Muscle of leg (tissue), 11 donors: ENCODE results near the gene GPC5. TPM values are rescaled to one million over a fixed set of nuclear protein-coding genes. Genes with fewer than 3 reads are reported as not detected.

ENCODE experiments used
- DNase-seq: peaks from one replicate; pipeline ENCODE4 v3.0.0; 2013
- H3K27ac ChIP-seq: one replicate; pipeline ENCODE4 v1.5.1; 2013; ENCODE audit warnings: mild to moderate bottlenecking, low read length, control low read depth
- H3K27me3 ChIP-seq: one replicate; pipeline ENCODE4 v1.6.1; 2013; ENCODE audit warnings: low read length; ENCODE audit not compliant: control insufficient read depth, insufficient read depth
- H3K36me3 ChIP-seq: one replicate; pipeline ENCODE4 v1.6.1; 2013; ENCODE audit warnings: low read length; ENCODE audit not compliant: control insufficient read depth, insufficient read depth
- H3K4me1 ChIP-seq: one replicate; pipeline ENCODE4 v1.6.1; 2013; ENCODE audit warnings: low read length; ENCODE audit not compliant: control insufficient read depth, insufficient read depth
- H3K4me3 ChIP-seq: one replicate; pipeline ENCODE4 v1.5.1; 2013; ENCODE audit warnings: low read length, control low read depth
- H3K9me3 ChIP-seq: replicated peaks from 2 replicates; pipeline ENCODE4 v1.6.1; 2013; ENCODE audit warnings: low read depth, low read length; ENCODE audit not compliant: control insufficient read depth
- WGBS: methylation state at CpG from one replicate; pipeline ENCODE4 v1.1.5; 2013; ENCODE audit warnings: missing lambda C conversion rate; ENCODE audit not compliant: insufficient coverage; 5-methylcytosine and 5-hydroxymethylcytosine counted together
- polyA plus RNA-seq, 8 donors: library from polyadenylated mRNA; unstranded; fragments of 120-200 nt; gene quantifications; one replicate each; pipeline versions ENCODE4 v1.2.1 to v1.2.3, GENCODE V29; 2013; ENCODE audit warnings: inconsistent platforms in 1 of 8, low replicate concordance in 1 of 8; ENCODE audit not compliant: insufficient read length in 8 of 8, insufficient read depth in 1 of 8
- total RNA-seq: library from RNA; stranded (reverse); fragments of 120-200 nt; gene quantifications from one replicate; pipeline ENCODE4 v1.2.4, GENCODE V29; 2013

Gene GPC5
- total and polyA plus RNA-seq, 9 donors: 0.15 to 2.1 (median 0.40) TPM

- 33% methylated on average over 1 of the region's 2 CpGs for WGBS
- Histone ChIP-seq H3K27ac (no peak overlapping the region), H3K4me1 (no peaks in the 10 kb centered on the region), H3K9me3 (no peaks in the 10 kb centered on the region), H3K4me3 (no peak overlapping the region), H3K27me3 (no peaks in the 10 kb centered on the region), H3K36me3 (no peaks in the 10 kb centered on the region)
- no peak for DNase-seq
Measured at GRCh38 chr13:91596842-91597241, 198.4 kb downstream of the GPC5 start.

- Histone ChIP-seq H3K4me1 (no peaks in the 10 kb centered on the region), H3K4me3 (no peak overlapping the region), H3K9me3 (no peaks in the 10 kb centered on the region), H3K27ac (no peak overlapping the region), H3K27me3 (no peaks in the 10 kb centered on the region), H3K36me3 (no peaks in the 10 kb centered on the region)
- no peak for DNase-seq
Measured at GRCh38 chr13:91598655-91599054, 200.2 kb downstream of the GPC5 start.

- no peak for DNase-seq
- no peaks in the 10 kb centered on the region for H3K4me1 ChIP-seq
- no peaks in the 10 kb centered on the region for H3K27me3 ChIP-seq
- no peak overlapping the region for H3K4me3 ChIP-seq
- H3K36me3 ChIP-seq: no peaks in the 10 kb centered on the region
- WGBS: 100% methylated on average over 1 of the region's 9 CpGs
- no peak overlapping the region for H3K27ac ChIP-seq
- no peaks in the 10 kb centered on the region for H3K9me3 ChIP-seq
Measured at GRCh38 chr13:91601273-91601672, 202.9 kb downstream of the GPC5 start.

DNA sequence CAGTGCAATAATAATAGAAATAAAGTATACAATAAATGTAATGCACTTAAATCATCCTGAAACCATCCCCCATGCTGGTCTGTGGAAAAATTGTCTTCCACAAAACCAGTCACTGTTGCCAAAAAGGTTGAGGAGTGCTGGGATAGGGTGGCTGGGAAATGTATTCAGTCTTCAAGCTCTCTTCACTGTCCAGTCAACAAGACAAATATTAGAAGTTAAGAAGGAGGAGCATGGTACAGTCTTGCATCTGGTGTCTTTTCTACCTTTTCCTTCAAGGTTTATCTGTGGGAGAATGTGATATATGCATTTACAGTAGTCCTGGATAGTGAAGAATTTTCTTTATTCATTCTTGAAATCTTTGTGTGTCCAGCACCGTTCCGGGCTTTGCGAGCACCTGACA, 203.4 kb downstream of the GPC5 start:
- Histone ChIP-seq H3K27me3 (no peaks in the 10 kb centered on the region), H3K27ac (no peak overlapping the region), H3K4me1 (no peaks in the 10 kb centered on the region), H3K4me3 (no peak overlapping the region), H3K9me3 (no peaks in the 10 kb centered on the region), H3K36me3 (no peaks in the 10 kb centered on the region)
- WGBS: 100% methylated on average over 2 of the region's 3 CpGs
- DNase-seq: no peak

- H3K4me1 ChIP-seq: no peaks in the 10 kb centered on the region
- no peaks in the 10 kb centered on the region for H3K36me3 ChIP-seq
- no peak overlapping the region for H3K4me3 ChIP-seq
- no peak for DNase-seq
- no peak overlapping the region for H3K27ac ChIP-seq
- no peaks in the 10 kb centered on the region for H3K27me3 ChIP-seq
- WGBS: no CpG with 5 or more reads among the region's 3 CpGs
- no peaks in the 10 kb centered on the region for H3K9me3 ChIP-seq
Measured at GRCh38 chr13:91609353-91609752, 210.9 kb downstream of the GPC5 start.

- Histone ChIP-seq H3K27me3 (no peaks in the 10 kb centered on the region), H3K4me3 (no peak overlapping the region), H3K27ac (no peak overlapping the region), H3K9me3 (no peaks in the 10 kb centered on the region), H3K36me3 (no peaks in the 10 kb centered on the region), H3K4me1 (no peaks in the 10 kb centered on the region)
- 83% methylated on average over 1 of the region's 3 CpGs for WGBS
- DNase-seq: no peak
Measured at GRCh38 chr13:91618315-91618714, 219.9 kb downstream of the GPC5 start.

DNA sequence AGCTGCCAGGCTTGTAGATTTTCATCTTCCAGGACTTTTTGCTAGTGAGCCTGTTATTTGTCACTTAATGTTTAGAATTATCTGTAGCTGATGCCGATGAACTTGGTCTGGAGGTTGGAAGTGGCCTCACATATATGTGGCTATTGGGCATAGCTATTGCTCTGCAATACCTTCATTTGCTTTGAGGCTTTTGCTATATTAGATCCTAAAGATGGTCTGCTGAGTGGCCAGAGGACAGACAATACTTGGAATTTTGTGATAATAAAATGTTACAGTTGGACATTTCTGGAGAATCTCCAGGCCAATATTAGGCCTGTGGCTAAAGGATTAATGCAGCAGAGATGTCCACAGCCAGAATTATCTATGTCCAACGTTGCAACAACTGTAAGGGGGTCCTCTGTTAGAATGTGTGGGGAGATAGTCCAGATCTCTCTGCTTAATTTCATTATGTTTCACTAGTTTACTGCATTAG, 222.3 kb downstream of the GPC5 start:
- Histone ChIP-seq H3K4me1 (no peaks in the 10 kb centered on the region), H3K27me3 (no peaks in the 10 kb centered on the region), H3K36me3 (no peaks in the 10 kb centered on the region), H3K9me3 (no peaks in the 10 kb centered on the region), H3K4me3 (no peak overlapping the region), H3K27ac (no peak overlapping the region)
- WGBS: no CpG with 5 or more reads among the region's 2 CpGs
- DNase-seq: no peak

DNA sequence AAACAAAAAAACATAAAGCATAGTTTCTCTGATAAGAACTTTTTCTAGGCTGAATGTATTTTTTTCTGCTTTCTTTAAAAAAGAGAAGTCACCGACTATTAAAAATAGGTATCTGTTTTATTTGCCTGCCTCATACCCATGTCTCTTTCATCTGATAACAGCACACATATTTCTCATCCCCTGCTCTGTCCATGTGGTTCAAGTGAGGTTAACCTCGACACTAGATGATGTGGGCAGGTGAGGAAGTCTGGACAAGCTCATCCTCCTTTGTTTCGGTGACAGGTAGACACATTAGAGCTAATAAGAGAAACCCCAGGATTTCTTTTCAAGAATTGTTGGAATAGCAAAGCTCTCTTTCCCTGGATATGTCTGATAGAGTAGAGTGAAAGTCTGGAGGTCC, 222.7 kb downstream of the GPC5 start:
- Histone ChIP-seq H3K4me1 (no peaks in the 10 kb centered on the region), H3K36me3 (no peaks in the 10 kb centered on the region), H3K4me3 (no peak overlapping the region), H3K27me3 (no peaks in the 10 kb centered on the region), H3K27ac (no peak overlapping the region), H3K9me3 (no peaks in the 10 kb centered on the region)
- DNase-seq: no peak
- WGBS: 100% methylated on average over 1 of the region's 3 CpGs

GRCh38 chr13:91621963-91622362, 223.5 kb downstream of the GPC5 start:
- no peaks in the 10 kb centered on the region for H3K9me3 ChIP-seq

DNA sequence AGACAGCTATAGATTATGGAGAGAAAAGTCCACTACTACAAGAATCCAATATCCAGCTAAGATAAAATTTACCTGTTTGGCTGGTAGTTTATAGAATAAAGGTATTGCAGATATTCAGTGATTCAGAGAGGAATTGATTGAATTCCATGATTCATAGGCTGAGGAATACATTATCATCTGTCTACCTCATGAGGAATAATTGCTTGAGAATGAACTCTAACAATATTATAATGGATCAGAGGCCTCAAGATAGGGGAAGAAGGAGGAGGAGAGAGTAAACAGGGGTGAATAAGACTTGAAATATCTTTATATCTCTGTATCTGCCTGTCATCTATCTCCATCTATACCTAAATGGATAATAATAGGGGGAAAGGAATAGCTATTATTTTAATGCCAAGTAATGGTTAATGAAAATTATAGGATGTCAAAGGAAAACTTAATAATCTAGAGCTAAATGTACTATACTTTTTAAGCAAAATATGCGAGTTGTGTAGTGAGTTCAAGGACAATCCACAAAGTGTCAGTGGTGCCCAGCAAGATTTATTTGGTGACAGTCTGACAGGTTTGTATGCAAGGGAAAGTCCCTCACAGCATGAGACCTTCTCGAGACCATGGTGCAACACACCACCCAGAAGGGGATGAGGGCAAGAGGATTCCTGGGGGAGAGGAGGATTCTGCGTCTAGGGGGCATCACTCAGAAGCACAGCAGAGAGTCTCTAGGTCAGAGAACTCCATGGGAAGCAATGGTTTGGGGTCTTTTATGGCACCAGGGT, 224.5 kb downstream of the GPC5 start:
- WGBS: 83% methylated on average over 2 of the region's 3 CpGs
- Histone ChIP-seq H3K9me3 (no peaks in the 10 kb centered on the region), H3K36me3 (no peaks in the 10 kb centered on the region), H3K27ac (no peak overlapping the region), H3K27me3 (no peaks in the 10 kb centered on the region), H3K4me1 (no peaks in the 10 kb centered on the region), H3K4me3 (no peak overlapping the region)
- DNase-seq: no peak

More at GRCh38 chr13:91621963-91622362, 223.5 kb downstream of the GPC5 start:
- Histone ChIP-seq H3K27me3 (no peaks in the 10 kb centered on the region), H3K27ac (no peak overlapping the region), H3K4me1 (no peaks in the 10 kb centered on the region), H3K36me3 (no peaks in the 10 kb centered on the region), H3K4me3 (no peak overlapping the region)
- whole genome bisulfite sequencing: 100% methylated on average over 1 of the region's 1 CpG
- no peak for DNase-seq
